HepG2 (cell line): Measurements from ENCODE around the gene CHPF. TPM values are rescaled to one million over a fixed set of nuclear protein-coding genes. Genes with fewer than 3 reads are reported as not detected.
A peak's percentile ranks its signal among the peaks of the same experiment; 100 is the strongest.

Experiments used
- ATAC-seq: fragments of 200-7000 bp; cut with Tn5 transposase; 3 replicates; pipeline ENCODE4 v1.9.1; 2020; ENCODE audit warnings: mild to moderate bottlenecking, moderate library complexity
- BruUV-seq: library from RNA; stranded (reverse); fragments of 400-500 nt; replicated peaks from 2 replicates; lab custom pipeline; 2021; lab: Mats Ljungman, UMichigan
- CTCF ChIA-PET: fragments of 300-600 bp; formaldehyde crosslinking; extraction: SDS; loops from one replicate; lab custom pipeline; 2021; ENCODE audit warnings: low total read pairs, inconsistent platforms, low intra/inter-chr PET ratio; lab: Yijun Ruan, JAX
- POLR2A ChIA-PET: fragments of 350-600 bp; sonication (Branson Sonifier 250); formaldehyde crosslinking; loops from one replicate; lab custom pipeline; 2020; ENCODE audit warnings: antibody characterized with exemption, inconsistent platforms; lab: Yijun Ruan, JAX
- DNase-seq: peaks from one replicate; pipeline ENCODE4 v3.0.0-alpha.2; 2015; ENCODE audit warnings: low spot score
- FAIRE-seq: peaks from 3 replicates; lab custom pipeline; 2011; peaks lifted over from hg19 to GRCh38; lab: Jason Lieb, UNC
- H2AFZ ChIP-seq: one replicate; pipeline ENCODE4 v1.6.1; 2011; ENCODE audit warnings: low read length, inconsistent platforms
- H3K27ac ChIP-seq: fragments of 300-600 bp; 3 replicates; pipeline ENCODE4 v1.8.0; 2011; ENCODE audit warnings: mixed run types, mild to moderate bottlenecking, mixed read lengths, low read length, inconsistent platforms; ENCODE audit not compliant: insufficient read depth; ENCODE audit errors: extremely low read length
- H3K27me3 ChIP-seq, 2 experiments: fragments of 200-600 bp in 1 of 2; 2 replicates in 1 of 2; 3 replicates in 1 of 2; pipeline versions ENCODE4 v1.6.0 to v1.8.0; 2011; ENCODE audit warnings: low read length in 2 of 2, mild to moderate bottlenecking in 2 of 2, moderate library complexity in 2 of 2, inconsistent platforms in 1 of 2; ENCODE audit not compliant: insufficient read depth in 2 of 2, control insufficient read depth in 1 of 2
- H3K36me3 ChIP-seq, 2 experiments: fragments of 200-600 bp in 1 of 2; replicated peaks in 1 of 2; 2 replicates in 1 of 2; 3 replicates in 1 of 2; pipeline versions ENCODE4 v1.5.1 to v1.8.0; 2011; ENCODE audit warnings: low read length in 2 of 2, inconsistent platforms in 1 of 2; ENCODE audit not compliant: insufficient read depth in 2 of 2, control insufficient read depth in 1 of 2
- H3K4me1 ChIP-seq: 2 replicates; pipeline ENCODE4 v1.5.1; 2012; ENCODE audit warnings: low read length, inconsistent platforms; ENCODE audit not compliant: insufficient read depth
- H3K4me2 ChIP-seq: 2 replicates; pipeline ENCODE4 v1.6.0; 2011; ENCODE audit warnings: low read depth, low read length, inconsistent platforms
- H3K4me3 ChIP-seq, 3 experiments: fragments of 200-600 bp in 1 of 3; sonication (generic), shearing (Covaris generic) in 1 of 3; replicated peaks in 1 of 3; 2 replicates each; pipeline ENCODE4 v1.5.1; 2011 to 2016; ENCODE audit warnings: low read length in 3 of 3, inconsistent platforms in 2 of 3, low read depth in 2 of 3, mild to moderate bottlenecking in 2 of 3, control low read depth in 1 of 3, mixed read lengths in 1 of 3; ENCODE audit not compliant: insufficient read depth in 1 of 3
- H3K79me2 ChIP-seq: one replicate; pipeline ENCODE4 v1.6.1; 2011; ENCODE audit warnings: low read length, inconsistent platforms; ENCODE audit not compliant: insufficient read depth
- H3K9ac ChIP-seq: 2 replicates; pipeline ENCODE4 v1.6.0; 2011; ENCODE audit warnings: mild to moderate bottlenecking, low read depth, low read length, inconsistent platforms; ENCODE audit not compliant: insufficient read depth
- H3K9me3 ChIP-seq: 2 replicates; pipeline ENCODE4 v1.5.1; 2012; ENCODE audit warnings: mild to moderate bottlenecking, low read length
- H4K20me1 ChIP-seq: 2 replicates; pipeline ENCODE4 v1.6.0; 2011; ENCODE audit warnings: inconsistent platforms, mild to moderate bottlenecking, low read length, moderate library complexity; ENCODE audit not compliant: insufficient read depth
- AGO2 ChIP-seq: fragments of 200-400 bp; formaldehyde crosslinking; optimal IDR thresholded peaks from 2 replicates; pipeline ENCODE3; 2017; ENCODE audit warnings: mild to moderate bottlenecking, low read depth, low read length, moderate library complexity
- AHR ChIP-seq: IDR thresholded peaks from 2 replicates; pipeline ENCODE4 v1.6.1; 2018; ENCODE audit warnings: missing genetic modification reagents, missing compliant biosample characterization
- BRD4 ChIP-seq: sonication (generic); formaldehyde crosslinking; IDR thresholded peaks from 2 replicates; pipeline ENCODE4 v1.4.0; 2020; ENCODE audit warnings: missing genetic modification reagents
- FOXK2 ChIP-seq: fragments of 450-650 bp; IDR thresholded peaks from 2 replicates; pipeline ENCODE4 v1.6.1; 2016
- GZF1 ChIP-seq: sonication (generic); formaldehyde crosslinking; IDR thresholded peaks from 2 replicates; pipeline ENCODE4 v1.5.1; 2020; ENCODE audit warnings: mild to moderate bottlenecking, missing genetic modification reagents
- KDM5B ChIP-seq: sonication (generic); formaldehyde crosslinking; IDR thresholded peaks from 2 replicates; pipeline ENCODE4 v1.4.0; 2020; ENCODE audit warnings: missing genetic modification reagents, mild to moderate bottlenecking, borderline replicate concordance
- KMT2B ChIP-seq: IDR thresholded peaks from 2 replicates; pipeline ENCODE4 v1.6.1; 2016; ENCODE audit warnings: missing genetic modification reagents, missing compliant biosample characterization
- NFKB2 ChIP-seq: sonication (generic); formaldehyde crosslinking; IDR thresholded peaks from 2 replicates; pipeline ENCODE4 v1.4.0; 2020; ENCODE audit warnings: missing genetic modification reagents, borderline replicate concordance
- POLR2AphosphoS5 ChIP-seq: IDR thresholded peaks from 2 replicates; pipeline ENCODE4 v1.6.1; 2012; ENCODE audit warnings: low read depth, low read length
- SNAPC2 ChIP-seq: sonication (generic); formaldehyde crosslinking; IDR thresholded peaks from 2 replicates; pipeline ENCODE4 v1.8.1; 2022; ENCODE audit warnings: mild to moderate bottlenecking, missing genetic modification reagents
- TAF15 ChIP-seq: fragments of 200-400 bp; formaldehyde crosslinking; IDR thresholded peaks from one replicate; pipeline ENCODE4 v1.6.1; 2018; ENCODE audit warnings: mild to moderate bottlenecking, low read depth, low read length; ENCODE audit not compliant: poor library complexity, severe bottlenecking
- TBX2 ChIP-seq: sonication (generic); formaldehyde crosslinking; IDR thresholded peaks from 2 replicates; pipeline ENCODE4 v1.5.0; 2020; ENCODE audit warnings: missing genetic modification reagents, mild to moderate bottlenecking, borderline replicate concordance
- TOE1 ChIP-seq: sonication (generic); formaldehyde crosslinking; IDR thresholded peaks from 2 replicates; pipeline ENCODE4 v1.4.0; 2020; ENCODE audit warnings: mild to moderate bottlenecking, missing genetic modification reagents
- ZFAT ChIP-seq: sonication (generic); formaldehyde crosslinking; conservative IDR thresholded peaks from 2 replicates; pipeline ENCODE4 v1.8.1; 2023; ENCODE audit warnings: missing genetic modification reagents, inconsistent platforms
- ZNF331 ChIP-seq: sonication (generic); formaldehyde crosslinking; IDR thresholded peaks from 2 replicates; pipeline ENCODE4 v1.4.0; 2020; ENCODE audit warnings: missing genetic modification reagents
- ZNF501 ChIP-seq: sonication (generic); formaldehyde crosslinking; IDR thresholded peaks from 2 replicates; pipeline ENCODE4 v1.5.1; 2020; ENCODE audit warnings: mild to moderate bottlenecking, moderate library complexity, missing genetic modification reagents
- ZNF619 ChIP-seq: sonication (generic); formaldehyde crosslinking; IDR thresholded peaks from 2 replicates; pipeline ENCODE4 v1.4.0; 2020; ENCODE audit warnings: mild to moderate bottlenecking, missing genetic modification reagents
- ZNF687 ChIP-seq: sonication (generic); formaldehyde crosslinking; IDR thresholded peaks from 2 replicates; pipeline ENCODE4 v1.5.1; 2020; ENCODE audit warnings: mild to moderate bottlenecking, missing genetic modification reagents, moderate library complexity
- ZNF768 ChIP-seq: sonication (generic); formaldehyde crosslinking; IDR thresholded peaks from 2 replicates; pipeline ENCODE4 v1.4.0; 2020; ENCODE audit warnings: missing genetic modification reagents
- ZNF878 ChIP-seq: sonication (generic); formaldehyde crosslinking; IDR thresholded peaks from 2 replicates; pipeline ENCODE4 v1.8.1; 2023; ENCODE audit warnings: mild to moderate bottlenecking, missing genetic modification reagents, moderate library complexity
- ZSCAN21 ChIP-seq: sonication (generic); formaldehyde crosslinking; IDR thresholded peaks from 2 replicates; pipeline ENCODE4 v1.8.0; 2022; ENCODE audit warnings: mild to moderate bottlenecking, missing genetic modification reagents, moderate library complexity, borderline replicate concordance
- WGBS: methylation state at CpG from one replicate; pipeline ENCODE4 v1.1.6; 2017; ENCODE audit warnings: low lambda C conversion rate; 5-methylcytosine and 5-hydroxymethylcytosine counted together
- in situ Hi-C: cut with HindIII; loops from 2 replicates; pipeline ENCODE4 v1.10.0; 2017; ENCODE audit warnings: low pct_unique_long_range_greater_than_20kb; ENCODE audit not compliant: extremely low pct_ligation_motif_present
- intact Hi-C: fragments of 100-400 bp; cut with micrococcal nuclease; formaldehyde crosslinking; loops from one replicate; pipeline ENCODE4 v1.10.0; 2022; ENCODE audit not compliant: unreplicated experiment
- polyA plus RNA-seq, 8 experiments: library from polyadenylated mRNA; depleted of rRNA in 3 of 8; stranded (reverse) in 7 of 8; unstranded in 1 of 8; fragments of >200 nt; fragmentation: Illumina TruSeq in 4 of 8; extraction: Trizol in 4 of 8; gene quantifications; 2 replicates each; pipeline versions ENCODE4 v1.2.1 to v1.2.3, GENCODE V29; 2011 to 2016; ENCODE audit warnings: low read depth in 4 of 8, missing spikeins in 1 of 8, mixed read lengths in 1 of 8; ENCODE audit not compliant: insufficient read depth in 1 of 8
- total RNA-seq, 5 experiments: library from RNA; depleted of rRNA; stranded (reverse); fragments of >200 nt; fragmentation: Illumina TruSeq; extraction: Trizol; gene quantifications; 2 replicates each; pipeline ENCODE4 v1.2.3, GENCODE V29; 2016; ENCODE audit warnings: low read depth in 1 of 5
- TF ChIP-seq, protein P1 (sequence below): IDR thresholded peaks from 2 replicates; pipeline ENCODE4 v1.6.1; 2016; ENCODE audit warnings: mild to moderate bottlenecking

CHPF gene
- total and polyA plus RNA-seq, 2 of the 13 experiments (the other 11 are each of a cell fraction or from before 2014, with no cell fraction given), result 79.6 to 111 TPM

- DNase-seq (no peak), FAIRE-seq (no peak), ATAC-seq (no peak)
- Histone ChIP-seq H3K4me1 (peaks cover 46% of the 10 kb centered on the region), H3K4me3 (no peak overlapping the region), H2AFZ (no peak overlapping the region), H3K27ac (no peak overlapping the region), H4K20me1 (no peaks in the 10 kb centered on the region), H3K9me3 (no peaks in the 10 kb centered on the region), H3K79me2 (peaks cover 21% of the 10 kb centered on the region), H3K36me3 (peaks cover 20 to 50% of the 10 kb centered on the region in 2 experiments), H3K4me2 (no peak overlapping the region), H3K27me3 (no peaks in the 10 kb centered on the region), H3K9ac (no peak overlapping the region)
- in situ Hi-C loops, result no loop called here
- POLR2A ChIA-PET, result interaction anchor here (1.0 to 2.6 kb wide), 4 partner anchors 10 to 30 kb away, joined by 3 to 20 read pairs (median 6); partner anchors contain the start of genes CHPF, STK11IP and TMEM198
- CTCF ChIA-PET, result no interaction called here
- no TSS peak for BruUV-seq
- intact Hi-C loops, result no loop called here
- WGBS, result 95% methylated on average over 18 of the region's 18 CpGs
- TF ChIP-seq ZNF878 (CRISPR knock-in tag), result no peak
- TF ChIP-seq TBX2 (CRISPR knock-in tag), result no peak
- no peak for TF ChIP-seq AHR (CRISPR knock-in tag)
- TF ChIP-seq KDM5B, result peak; percentile 50; the same call in 1 of the 2 replicates
- TF ChIP-seq ZNF768 (CRISPR knock-in tag), result peak; percentile 33; the same call in 1 of the 2 replicates
- TF ChIP-seq ZFAT (CRISPR knock-in tag), result no peak
- TF ChIP-seq ZNF687 (CRISPR knock-in tag), result peak; percentile 5; the same call in 1 of the 2 replicates
- TF ChIP-seq NFKB2 (CRISPR knock-in tag), result peak; percentile 29; the same call in 1 of the 2 replicates
- TF ChIP-seq POLR2AphosphoS5, result peak; percentile 10
- 0 out of 2 replicates have a peak, but pooled peaks have one; percentile 1 for TF ChIP-seq ZNF501 (CRISPR knock-in tag)
- TF ChIP-seq, protein P1, sequence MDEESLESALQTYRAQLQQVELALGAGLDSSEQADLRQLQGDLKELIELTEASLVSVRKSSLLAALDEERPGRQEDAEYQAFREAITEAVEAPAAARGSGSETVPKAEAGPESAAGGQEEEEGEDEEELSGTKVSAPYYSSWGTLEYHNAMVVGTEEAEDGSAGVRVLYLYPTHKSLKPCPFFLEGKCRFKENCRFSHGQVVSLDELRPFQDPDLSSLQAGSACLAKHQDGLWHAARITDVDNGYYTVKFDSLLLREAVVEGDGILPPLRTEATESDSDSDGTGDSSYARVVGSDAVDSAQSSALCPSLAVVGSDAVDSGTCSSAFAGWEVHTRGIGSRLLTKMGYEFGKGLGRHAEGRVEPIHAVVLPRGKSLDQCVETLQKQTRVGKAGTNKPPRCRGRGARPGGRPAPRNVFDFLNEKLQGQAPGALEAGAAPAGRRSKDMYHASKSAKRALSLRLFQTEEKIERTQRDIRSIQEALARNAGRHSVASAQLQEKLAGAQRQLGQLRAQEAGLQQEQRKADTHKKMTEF (CRISPR knock-in tag), result 0 out of 2 replicates have a peak, but pooled peaks have one; percentile 28
- no peak for TF ChIP-seq FOXK2
- no peak for TF ChIP-seq TAF15
- TF ChIP-seq KMT2B (CRISPR knock-in tag), result no peak
- no peak for TF ChIP-seq SNAPC2 (CRISPR knock-in tag)
- peak; percentile 6 for TF ChIP-seq ZNF619 (CRISPR knock-in tag)
- peak; percentile 17 for TF ChIP-seq AGO2
- no peak for TF ChIP-seq TOE1
- peak; percentile 15; the same call in 1 of the 2 replicates for TF ChIP-seq ZSCAN21
- TF ChIP-seq ZNF331 (CRISPR knock-in tag), result no peak
- TF ChIP-seq BRD4 (CRISPR knock-in tag), result 0 out of 2 replicates have a peak, but pooled peaks have one; percentile 31
- no peak for TF ChIP-seq GZF1 (CRISPR knock-in tag)
Observed at GRCh38 chr2:219567131-219567530, 23.5 kb upstream of the CHPF start.
